Stimulated activated CD8-positive, alpha-beta memory T cell treated with anti-CD3 and anti-CD28 coated beads, Interleukin-15, amount 100 ng/mL, for 1 hour (primary cell): ENCODE results near the gene HOXA7.

ENCODE experiments used
- DNase-seq: peaks from one replicate; pipeline ENCODE4 v3.0.0-alpha.2; 2020; ENCODE audit warnings: low read depth

HOXA7 gene

DNA sequence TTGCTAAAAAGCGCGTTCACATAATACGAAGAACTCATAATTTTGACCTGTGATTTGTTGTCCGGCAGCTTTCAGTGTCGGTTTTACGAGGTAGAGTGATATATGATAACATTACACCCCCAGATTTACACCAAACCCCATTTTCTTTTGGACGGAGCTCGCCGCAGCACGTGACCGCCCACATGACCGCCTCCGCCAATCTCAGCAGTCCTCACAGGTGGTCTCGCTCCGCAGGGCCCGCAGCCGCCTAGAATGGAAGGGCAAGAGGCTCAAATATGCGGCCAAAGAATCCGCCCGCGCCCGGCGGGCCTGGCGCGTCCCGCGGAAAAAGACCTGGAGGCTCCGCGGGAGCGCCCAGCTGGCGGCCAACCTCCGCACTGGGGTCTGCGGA lies at the start of gene HOXA7:
Gene HOXA7, minus strand, starts transcription at position 168 of the 391 bp plus-strand sequence. Its CDS starts 130 bp downstream, at position 38.
- DNase-seq: no peak

DNA sequence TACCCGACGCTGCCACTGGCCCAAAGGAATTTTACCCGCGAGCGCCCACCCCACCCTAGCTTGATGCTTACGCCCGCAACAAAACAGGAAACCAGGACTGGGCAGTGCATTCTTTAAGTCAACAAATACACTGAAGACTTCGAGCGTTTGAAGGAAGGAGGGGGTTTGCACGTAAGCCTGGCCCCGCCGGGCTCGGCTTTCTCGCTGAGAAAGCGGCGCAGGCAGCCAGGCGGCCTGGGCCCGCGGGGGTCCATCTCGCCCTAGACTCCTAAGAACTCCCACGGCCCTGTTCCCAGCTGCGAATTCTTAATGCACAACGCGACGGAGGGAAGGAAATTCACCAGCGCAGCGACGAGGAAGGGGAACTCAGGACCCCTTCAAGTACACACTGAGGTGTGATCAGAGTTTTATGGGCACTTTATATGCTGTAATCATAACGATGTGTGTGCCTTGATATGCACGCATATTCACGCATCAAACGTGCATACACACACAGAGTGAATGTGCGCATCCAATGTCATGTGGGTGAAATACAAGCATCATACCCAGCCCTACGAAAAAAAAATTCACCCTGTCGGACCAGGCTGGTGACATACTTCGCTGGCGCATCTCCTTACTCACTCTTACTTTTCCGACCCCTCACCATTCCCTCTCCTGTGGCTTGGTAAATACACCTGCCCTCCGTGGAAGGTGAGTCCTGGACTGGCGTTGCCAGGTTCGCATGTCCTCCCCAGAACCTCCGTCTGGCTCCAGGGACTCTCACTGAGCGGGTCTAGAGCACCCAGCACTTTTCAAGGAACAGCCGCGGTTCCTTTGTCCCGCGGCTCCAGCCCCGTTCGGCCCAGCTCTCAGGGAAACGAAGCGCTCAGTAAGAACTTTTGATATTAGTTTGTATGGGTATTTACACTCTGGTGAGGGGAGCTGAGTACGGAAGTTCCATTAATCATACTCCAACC lies 49.1 kb upstream of the HOXA7 start:
- DNase-seq: no peak

DNA sequence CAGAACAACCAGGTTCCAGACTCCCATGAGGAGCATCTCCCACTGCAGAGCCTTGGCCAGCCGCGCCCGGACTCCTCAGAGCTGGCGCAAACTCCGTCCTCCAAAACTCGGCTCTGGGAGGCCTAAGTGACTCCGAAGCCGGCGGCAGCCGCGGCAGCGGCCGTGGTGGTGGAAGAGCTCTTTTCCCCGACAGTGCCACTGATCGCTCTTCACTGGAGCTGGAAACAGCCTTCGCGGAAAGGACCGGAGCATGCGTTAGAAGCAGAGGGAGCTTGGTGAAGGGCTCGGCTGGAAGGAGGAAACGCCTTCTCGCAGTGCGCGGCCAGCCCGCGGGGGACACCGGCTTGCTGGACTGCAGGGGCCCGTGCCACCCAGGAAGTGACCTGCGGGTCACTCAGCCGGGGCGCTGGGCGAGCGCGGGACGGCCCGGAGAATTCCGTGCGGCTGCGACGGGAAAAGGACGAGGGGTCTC lies 48.4 kb upstream of the HOXA7 start:
- no peak for DNase-seq

DNA sequence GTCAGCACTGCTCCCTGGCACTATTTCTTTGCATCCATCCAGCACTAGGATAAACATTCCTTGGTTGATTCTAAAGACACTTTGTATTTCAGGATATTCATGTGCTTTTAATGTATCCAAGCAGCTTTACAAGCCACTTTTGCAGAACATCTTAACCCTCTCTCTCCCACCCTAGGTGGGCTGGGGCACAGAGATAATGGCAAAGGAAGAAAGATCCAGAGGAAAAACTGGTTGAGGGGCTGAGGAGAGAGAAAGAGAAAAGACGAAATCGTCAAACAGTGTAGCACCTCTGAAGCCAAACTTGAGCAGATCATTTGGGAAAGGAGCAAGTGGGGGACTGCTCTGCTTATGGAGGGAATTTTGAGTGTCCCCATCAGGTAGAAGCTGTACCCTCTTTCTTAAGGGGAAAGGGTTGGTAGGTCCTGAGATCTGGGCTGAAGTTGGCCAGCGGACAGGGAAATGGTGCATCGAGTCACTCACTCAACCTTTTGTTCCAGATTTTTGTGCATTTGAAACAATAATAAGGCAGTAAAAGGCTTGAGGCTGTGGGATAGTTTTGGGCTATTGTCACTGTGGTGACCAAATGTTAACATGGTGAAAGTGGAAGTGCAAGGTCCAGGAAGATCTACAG lies 47.6 kb upstream of the HOXA7 start:
- no peak for DNase-seq

DNA sequence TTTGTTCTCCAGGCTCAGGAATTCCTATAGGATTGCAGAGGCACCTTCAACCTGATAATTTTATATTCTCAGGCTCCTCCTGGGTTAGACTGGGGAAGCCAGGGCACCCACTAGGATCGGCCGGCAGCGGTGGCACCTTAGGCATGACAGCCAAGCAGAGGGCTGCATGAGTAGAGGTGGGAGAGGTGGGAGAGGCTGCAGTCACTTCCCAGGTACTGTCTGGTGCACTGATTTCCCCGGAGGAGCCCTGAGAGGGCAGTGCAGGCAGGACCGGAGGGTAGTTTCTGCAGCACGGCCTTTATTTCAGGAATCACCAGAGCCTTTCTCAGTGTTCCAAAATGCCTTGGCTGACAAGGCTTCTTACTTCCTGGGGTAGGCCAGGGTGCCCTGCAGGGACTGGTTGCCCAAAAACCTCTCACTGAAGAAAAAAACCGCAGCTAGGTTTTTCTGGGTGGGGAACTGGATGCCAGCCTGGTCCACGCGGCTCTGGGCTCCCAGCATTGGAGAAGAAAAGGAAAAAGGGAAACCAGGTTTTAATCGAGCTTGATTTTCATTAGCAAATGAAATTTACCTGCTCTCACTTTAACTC lies 47.0 kb upstream of the HOXA7 start:
- DNase-seq: no peak

DNA sequence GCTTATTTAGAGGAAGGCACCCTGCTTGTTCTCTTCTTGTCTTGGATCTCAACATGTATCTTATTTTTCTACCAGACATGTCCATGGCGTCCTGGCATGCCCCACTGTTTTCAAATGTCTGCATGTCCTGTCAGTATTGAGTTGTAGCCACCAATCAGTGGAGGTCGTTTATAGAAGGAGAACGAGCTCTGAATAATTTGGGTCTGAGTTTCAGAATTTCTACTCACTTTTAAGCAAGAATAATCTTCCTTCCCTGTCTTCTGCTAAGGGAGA lies 46.3 kb upstream of the HOXA7 start:
- DNase-seq: no peak

DNA sequence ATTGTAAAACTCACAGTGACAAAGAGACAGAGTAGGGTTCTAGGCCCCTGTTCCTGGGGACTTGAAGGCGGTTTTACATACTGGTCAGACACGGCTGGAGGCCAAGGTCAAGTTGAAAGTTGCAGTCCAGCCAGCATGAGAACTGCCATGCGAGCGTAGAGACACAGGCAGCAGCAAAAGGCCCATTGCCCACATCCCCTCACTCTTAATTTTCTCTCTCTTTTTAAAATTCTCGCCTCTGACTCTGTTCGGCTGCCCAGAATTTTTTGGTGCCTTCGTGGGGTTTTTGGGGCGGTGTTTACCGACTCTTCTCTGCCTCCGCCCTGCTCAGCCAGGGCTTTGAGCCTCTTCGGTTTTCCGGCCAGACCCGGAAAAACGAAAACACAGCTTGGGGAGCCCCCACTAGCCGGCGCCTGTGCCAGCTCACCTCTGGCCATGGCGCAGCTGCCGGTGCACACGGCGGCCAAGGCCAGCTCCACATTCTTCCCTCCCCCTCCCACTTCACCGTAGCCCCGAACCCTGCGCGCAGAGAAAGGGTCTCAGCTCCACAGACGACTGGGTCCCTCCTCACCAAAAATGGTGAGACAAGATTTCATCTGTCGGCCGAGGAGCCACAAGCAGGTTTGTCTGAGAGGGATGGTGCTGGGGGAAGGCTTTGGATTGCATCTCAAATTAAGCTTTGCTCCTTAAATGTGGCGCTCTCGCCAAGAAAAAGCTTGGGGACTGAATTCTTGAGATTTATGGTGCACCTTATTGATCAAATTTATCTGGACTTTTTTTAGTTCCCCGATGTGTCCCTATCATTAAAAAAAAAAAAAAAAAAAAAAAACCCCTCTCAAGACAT lies 45.8 kb upstream of the HOXA7 start:
- no peak for DNase-seq

DNA sequence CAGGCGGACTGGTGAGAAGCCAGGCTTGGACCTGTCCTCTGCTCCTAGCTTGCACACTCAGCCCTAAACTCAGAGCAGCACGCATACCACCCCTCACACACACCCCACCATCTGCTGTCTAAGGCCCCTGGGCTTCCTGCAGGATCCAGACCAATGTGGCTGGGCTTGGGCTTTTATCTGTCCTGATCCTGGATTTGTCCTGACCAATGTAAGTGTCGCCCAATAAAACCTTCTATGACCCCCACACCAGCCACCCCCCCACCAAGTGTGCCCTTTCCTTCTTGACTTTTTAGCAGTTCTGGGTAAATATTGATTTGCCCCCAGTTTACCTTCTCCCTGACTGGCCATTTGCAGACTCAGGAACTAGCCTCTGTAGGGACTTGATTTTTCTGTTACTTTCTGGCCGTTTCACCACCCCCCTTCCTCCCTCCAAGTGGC lies 45.1 kb upstream of the HOXA7 start:
- no peak for DNase-seq

DNA sequence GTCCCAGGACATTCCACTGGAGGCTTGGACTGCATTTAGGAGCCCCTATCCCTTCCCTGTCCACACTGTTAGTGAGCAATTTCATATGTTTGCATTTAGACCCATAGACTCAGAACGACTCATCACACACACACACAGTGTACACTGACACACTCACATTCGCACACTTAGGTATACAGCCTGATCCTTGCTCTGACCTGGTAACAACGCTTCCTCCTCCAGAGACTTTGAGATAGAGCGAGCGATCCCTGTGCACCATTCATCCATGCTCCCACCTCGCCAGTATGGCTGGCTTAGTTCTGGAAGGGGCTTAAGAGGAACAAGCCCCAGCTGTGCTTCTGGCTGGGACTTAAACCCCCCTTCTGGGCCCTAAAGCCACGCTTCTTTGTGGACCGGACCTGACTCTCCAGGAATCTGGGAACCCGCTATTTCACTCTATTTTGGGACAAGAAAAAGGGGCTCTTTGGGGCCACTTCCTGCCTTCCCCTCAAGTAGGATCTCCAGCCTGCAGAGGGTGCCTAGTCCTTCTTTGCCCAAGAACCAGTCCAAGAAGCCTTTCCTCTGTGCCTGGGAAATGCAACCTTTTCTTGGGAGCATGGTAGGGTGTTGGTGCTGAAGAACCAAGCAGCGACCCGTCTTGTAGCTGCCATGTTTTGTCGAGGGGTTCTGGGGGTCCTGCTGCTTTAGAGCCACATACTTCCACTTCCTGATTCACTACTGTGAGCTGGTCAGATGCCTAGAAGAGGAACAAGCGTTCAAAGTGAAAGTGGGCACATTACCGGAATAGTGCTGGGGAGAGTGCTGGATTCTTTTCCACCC lies 44.5 kb upstream of the HOXA7 start:
- DNase-seq: no peak

DNA sequence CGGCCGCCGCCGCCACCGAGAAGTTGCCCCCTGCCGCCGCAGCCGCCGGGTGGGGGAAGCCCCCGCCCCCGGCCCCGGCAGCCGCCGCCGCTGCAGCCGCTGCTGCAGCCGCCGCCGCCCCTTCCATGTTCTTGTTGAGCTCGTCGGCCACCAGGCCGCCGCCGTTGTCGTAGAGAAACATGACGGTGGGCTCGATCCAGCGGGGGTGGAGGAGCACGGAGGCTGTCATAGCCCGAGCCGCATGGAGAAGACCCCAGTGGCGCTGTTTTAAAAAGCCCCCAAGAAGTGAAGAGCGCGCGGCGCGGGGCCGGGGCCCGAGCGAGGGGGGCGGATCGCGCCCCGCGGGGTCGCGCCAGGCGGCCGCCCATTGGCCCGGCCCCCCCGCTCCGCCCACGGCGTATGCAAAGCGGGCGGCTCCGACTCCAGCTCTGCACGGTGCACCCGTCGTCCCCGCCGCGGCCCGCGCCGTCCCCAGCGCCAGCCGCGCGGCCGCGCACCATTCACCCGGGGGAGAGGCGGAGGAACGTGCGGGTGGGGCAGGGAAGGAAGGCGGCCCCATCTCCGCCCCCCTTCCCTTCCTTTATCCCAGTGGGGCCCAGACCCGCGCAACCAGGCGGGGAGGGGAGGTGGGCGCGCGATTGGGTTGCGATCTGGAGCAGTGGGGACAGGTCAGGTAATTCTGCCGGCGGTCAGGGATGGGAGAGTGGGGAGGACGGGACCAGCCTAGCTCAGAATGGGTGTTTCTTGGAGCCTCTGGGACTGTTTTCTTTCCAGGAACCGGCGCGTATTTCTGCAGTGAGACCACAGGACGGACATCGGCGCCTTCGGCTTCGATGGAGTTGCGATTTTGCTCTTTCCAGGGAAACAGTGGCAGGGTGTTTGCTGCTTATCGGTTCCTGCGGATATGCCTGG lies 43.6 kb upstream of the HOXA7 start, which contains the start of gene HOXA13:
Gene HOXA13, minus strand, starts transcription at position 243 of the 912 bp plus-strand sequence. Its CDS starts 14 bp downstream, at position 229.
- DNase-seq: no peak

DNA sequence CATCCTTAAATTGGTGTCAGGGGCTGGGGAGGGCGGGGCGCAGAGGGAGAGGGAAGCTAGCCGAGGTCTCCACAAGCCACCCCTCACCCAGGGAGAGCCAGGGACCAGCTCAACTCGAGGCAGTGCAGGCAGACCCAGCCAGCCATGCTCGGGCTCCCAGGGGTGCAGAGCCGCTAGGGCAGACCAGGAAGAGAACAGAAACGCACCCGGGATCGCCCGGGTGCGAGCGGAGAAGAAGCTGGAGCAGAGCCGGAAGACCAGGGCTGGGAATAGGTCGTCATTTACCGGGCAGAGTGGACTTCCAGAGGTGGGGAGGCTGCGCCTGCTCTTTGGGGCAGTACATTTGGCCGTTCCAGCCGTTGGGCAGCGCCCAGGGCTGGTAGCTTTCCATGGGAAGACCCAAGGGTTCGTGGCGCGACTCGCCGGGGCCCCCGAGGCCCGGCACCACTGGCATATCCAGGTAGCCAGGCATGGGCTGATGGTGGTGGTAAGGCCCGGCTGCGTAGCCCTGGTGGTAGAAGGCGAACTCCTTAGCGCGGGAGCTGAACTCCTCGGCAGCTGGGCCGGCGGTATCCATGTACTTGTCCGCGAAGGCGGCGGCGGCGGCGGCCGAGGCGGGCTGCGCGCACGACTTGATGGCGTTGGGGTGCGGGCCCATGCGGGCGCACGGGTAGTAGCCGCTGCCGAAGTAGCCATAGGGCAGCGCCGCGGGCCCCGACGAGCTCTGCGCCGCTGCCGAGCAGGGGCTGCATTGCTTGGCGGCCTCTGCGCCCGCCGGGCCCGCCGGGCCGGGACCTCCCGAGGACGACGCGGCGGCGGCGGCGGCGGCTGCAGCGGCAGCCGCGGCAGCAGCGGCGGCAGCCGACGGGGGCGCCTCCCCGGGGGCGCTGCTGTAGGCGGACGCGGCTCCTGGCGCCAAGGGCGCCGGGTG lies 42.7 kb upstream of the HOXA7 start:
- DNase-seq: no peak

DNA sequence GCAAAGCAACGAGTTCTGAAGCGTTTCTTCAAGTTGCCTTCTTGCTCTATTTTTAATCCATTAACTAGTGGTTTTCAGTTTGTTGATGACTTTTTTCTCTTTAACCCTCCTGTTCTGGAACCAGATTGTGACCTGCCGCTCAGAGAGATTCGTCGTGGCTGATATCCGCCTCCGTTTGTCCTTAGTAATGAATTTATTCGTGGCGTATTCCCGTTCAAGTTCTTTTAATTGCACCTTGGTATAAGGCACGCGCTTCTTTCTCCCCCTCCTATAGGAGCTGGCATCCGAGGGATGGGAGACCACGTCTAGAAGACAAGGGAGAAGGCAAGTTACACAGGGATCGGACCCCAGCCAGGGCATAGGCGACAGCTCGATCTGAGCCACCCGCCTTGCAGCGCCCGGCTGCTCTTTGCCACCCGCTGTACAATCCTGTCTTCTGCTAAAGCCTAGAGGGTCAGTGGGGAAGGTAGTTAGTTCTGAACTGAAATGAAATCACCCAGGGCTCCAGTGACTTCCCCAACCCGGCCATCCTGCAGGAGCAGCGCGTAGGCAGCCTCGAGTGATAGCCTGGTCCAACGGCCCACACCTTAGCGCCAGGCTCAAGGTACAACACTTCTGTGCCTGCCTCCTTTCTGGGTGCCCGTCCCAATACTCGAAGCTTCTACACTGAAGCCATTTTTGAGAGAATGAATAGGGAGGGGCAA lies 41.8 kb upstream of the HOXA7 start:
- DNase-seq: no peak

DNA sequence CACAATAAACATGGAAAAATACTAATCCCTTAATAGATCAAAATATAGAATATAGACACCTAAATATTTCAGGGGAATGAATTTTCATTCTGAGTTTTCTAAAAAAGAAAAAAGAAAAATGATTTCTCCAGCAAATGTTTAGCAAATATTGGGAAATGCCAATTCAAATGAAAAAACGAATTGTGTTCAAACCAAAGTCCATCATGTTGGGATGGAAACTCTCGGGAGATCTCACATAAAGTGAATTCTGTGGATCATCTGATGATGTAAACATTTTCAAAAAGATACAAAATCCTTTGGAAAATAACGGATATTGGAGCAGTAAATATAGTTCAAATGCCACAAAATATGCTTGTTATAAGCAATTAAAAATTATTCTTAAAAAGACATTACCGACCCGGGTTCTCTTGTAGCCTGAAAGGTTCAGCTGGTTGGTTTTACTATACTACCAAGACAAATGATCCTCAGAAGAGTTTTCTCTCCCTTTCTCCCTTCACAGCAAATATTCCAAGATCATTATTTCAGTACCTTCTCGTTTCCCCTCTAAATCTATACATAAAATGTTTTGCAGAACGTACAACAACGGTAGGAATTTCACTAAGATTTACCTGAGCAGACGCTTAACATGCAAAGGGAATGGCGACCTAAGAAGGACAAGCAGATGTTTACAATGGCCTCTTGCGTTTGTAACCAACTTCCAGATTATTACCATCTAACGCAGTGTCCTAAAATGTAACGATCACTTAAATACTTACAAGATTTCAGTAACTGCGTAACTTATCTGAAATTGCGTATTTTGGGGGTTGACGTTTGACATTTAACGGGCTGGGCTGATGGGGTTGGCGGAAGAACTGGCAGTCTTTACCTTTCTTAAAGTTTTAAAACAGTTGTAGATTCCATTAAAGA lies 40.9 kb upstream of the HOXA7 start:
- no peak for DNase-seq

DNA sequence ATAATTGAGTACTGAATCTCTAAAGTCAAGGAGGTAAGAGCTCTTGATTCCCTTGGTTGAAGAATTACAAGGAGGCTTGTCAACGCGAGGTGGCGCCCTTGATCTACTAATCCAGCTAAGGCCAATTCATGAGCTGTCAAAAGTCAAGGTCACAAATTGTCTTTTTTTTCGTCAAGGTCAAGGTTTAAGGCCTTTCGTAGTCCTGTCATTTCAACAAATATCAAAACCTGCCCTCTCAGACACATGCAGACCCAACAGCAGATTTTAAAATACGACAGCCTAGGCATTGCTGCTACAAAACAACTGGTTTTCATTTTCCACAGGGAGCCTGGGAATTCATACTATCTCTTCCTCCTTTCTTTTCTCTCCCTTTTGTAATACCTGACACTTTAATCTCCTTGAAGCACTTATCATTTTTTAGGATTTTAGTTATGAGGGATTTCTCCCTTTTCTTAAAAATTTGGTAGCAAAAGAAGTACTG lies 39.9 kb upstream of the HOXA7 start:
- peak; percentile 74 for DNase-seq

DNA sequence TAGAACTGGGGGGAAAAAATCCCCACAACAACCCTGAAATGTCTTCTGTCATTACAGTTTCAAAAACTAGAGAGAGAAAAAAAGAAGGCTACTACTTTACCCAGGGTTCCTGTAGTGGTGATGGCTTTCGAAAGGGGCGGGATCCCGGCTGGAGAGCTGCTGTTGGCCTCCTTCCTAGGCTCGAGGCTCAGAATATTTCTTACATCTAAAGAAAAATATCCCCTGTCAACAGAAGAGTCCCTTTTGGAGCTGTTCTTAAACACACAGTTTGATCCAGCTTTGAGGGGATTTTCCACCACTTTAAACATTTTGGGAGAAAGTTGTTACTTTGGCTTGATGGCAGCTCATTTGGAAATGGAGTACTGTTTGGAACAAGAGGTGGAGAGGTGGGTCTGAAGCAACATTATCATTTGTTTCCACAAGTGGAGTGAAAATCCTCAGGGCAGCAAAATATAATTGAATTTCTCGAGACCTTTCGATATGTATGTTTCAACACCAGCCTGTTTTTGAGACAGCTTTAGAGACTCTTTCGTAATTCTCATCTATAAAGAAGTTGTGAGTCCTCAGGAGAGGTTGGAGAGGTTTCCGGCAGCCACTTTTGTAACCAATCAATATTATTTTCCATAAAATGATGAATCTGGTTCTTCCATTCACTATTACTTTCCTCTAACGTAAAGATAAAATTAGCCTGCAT lies 38.4 kb upstream of the HOXA7 start:
- no peak for DNase-seq

DNA sequence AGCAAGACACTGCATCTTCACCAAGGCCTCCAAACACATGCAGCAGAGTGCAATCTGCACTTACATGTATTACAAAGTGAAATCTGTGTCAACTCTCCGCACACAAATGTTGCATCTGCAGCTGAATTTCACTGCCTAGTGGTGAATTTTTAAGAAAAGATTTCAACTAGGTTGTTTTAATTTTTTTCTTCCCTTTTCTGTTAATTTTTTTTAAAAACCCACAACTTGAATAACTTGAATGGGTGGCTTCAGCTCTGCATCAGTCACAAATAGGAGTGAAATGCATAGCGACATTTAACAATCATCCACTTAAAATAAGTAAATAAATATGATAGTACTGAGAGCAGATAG lies 37.5 kb upstream of the HOXA7 start:
- no peak for DNase-seq
